CD4-positive, alpha-beta T cell treated with Interleukin-4 for 4 hours (primary cell): ENCODE data around the gene PDCL3.

Experiments
- DNase-seq: peaks from one replicate; pipeline ENCODE4 v3.0.0-alpha.2; 2020

PDCL3 gene

DNA sequence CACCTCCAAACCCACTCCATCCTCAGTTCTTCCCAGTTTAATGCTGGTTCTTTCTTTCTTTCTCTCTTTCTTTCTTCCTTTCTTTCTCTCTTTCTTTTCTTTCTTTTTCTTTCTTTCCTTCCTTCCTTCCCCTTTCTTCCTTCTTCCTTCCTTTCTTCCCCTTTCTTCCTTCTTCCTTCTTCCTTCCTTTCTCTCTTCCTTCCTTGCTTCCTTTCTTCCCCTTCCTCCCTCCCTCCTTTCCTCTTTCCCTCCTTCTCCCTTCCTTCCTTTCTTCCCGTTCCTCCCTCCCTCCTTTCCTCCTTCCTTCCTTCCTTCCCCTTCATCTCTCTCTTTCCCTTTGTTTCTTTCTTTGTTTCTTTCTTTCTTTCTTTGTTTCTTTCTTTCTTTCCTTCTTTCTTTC, 50.9 kb downstream of the PDCL3 start:
- no peak for DNase-seq

GRCh38 chr2:100614455-100615000, 51.7 kb downstream of the PDCL3 start:
- DNase-seq: no peak

DNA sequence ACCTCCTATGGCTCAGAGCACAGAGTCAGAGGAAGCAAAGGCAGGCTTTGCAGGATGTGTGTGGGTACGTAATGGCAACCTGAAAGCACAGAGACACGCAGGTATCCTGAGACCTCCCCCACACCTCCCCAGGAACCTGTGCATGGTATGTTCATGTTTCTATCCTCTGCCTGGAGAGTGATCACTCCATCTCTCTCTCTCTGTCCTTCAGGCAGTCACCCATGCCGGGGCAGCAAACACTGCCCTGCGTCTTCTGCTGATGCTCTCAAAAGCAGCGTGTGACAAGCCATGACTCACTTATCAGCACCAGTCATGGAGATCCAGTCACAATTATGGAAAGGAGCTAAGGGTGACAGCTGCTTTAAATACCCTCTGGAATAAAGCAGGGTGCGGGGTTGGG, 52.7 kb downstream of the PDCL3 start:
- DNase-seq: no peak

DNA sequence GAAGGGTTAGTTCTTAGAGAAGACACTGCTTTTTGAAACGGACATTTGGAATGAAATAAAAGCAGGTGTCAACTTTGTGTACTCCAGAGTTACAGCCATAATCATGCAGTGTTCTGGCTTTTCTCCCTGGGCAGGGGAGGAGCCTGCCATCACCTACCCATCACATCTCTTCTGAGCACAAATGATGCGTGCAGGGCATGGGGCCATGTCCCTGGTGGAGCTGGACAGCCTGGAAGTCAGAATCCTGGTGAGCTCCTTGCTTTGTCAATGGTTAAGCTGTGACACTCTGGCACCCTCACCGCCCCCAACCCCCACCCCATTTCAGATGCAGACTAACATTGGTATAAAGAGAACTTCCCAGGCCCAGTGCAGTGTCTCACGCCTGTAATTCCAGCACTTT, 53.1 kb downstream of the PDCL3 start:
- DNase-seq: no peak

GRCh38 chr2:100616841-100617390, 54.1 kb downstream of the PDCL3 start:
- DNase-seq: no peak

DNA sequence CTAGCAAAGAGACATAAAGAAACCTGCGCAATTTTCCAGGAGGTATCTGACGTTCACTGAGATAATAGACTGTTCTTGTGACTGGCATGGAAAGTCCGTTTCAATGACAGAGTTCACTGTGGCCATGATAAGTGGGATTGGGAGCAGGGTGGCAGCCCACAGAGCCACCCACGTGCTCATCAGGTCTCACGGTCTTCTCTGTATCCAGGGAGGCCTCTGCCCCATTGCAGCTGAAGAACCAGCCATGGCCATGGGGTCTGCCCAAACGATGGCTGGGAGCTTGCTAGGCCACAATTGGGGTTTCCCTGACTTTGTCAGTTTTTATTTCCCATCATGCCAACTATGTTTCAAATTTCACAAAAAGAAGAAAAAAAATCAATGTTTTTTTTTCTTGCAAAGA, 57.2 kb downstream of the PDCL3 start:
- DNase-seq: no peak

DNA sequence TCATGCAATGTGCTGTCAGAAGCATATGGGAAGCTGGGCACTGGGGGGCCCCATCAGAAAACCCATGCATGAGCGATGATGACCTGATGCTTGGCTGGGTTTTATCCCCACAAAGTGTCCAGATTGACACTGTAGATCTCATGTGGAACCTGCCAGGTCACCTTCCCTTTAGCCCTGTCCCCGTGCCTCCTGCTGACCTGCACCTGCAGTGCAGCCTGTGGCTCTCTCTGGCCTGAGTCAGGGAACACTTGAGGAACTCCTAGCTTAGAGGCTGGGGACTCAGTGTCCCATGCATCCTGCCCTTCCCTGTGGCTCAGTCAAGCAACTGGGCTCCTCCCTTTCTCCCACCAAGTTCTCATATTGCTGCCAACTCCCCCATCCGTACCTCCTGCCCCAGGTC, 57.7 kb downstream of the PDCL3 start:
- DNase-seq: no peak

- no peak for DNase-seq
Observed at GRCh38 chr2:100621371-100621951, 58.7 kb downstream of the PDCL3 start.

DNA sequence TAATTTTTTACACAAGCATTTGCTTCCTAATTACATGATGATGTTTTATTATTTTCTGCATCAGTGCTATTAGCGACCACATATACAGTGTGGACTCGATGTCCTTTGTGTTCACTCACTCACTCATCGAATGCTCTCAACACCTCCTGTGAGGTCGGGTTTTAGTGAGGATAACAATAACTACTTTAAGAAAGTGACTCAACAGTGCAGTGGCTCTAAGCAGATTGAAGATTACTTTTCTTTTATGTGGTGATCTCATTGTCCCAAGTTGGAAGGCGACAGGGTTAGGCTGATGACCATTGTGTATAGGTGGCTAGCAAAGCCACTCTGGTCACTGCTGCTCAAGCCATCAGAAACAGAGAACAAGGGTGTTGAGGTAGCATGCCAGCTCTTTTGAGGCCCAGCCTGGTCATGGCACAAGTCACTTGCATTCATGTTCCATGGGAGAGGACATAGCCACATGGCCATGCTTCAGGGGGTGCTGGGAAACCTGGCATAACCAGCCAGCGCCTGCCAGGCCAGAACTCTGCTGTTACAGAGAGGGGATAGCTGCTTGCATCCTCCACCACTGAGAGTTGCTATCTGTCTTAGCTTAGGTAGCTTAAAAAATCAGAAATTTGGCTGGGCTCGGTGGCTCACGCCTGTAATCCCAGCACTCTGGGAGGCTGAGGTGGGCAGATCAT, 60.4 kb downstream of the PDCL3 start:
- no peak for DNase-seq

GRCh38 chr2:100623930-100624329, 61.1 kb downstream of the PDCL3 start:
- no peak for DNase-seq

DNA sequence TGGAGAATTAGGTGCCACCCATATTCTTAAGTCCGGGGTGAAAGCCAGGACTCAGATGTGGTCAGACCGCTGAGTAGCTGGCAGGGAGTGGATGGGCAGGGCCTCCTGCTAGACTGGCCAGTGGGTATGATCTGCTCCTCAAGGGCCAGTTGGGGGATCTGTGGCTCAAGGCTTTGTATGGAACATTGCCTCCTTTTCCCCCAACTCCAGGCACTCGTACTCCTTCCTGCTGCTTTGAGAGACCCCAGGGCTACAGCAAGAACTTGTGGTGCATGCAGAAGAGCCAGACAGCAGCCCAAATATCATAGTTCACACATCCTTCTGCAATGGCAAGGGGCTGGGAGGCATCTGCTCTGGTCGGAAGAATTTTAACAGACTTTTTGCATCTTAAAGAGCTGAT, 61.7 kb downstream of the PDCL3 start:
- no peak for DNase-seq

DNA sequence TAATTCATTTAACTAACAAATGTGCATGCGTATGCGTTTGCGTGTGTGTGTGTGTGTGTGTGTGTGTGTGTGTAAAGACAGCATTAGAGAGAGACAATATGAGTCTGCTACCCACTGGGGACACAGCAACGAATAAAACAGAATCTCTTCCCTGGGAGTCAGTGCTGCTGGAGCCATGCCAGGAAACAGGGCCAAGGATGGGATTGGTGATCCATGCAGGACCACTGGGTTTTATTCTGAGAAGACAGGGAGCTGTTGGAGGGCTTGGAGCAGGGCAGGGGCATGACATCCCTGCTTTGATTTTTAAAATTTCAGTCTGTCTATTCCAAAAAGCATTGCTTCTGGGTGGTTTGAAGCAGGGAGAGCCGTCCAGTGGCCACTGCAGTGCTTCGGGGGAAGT, 62.9 kb downstream of the PDCL3 start:
- no peak for DNase-seq
